ENCODE measurements around the gene CPXM2.

The CPXM2 gene

GRCh38 chr10:123858907-123859652 lies 32.5 kb downstream of the CPXM2 start:
- H3K9me3 ChIP-seq, result no peaks in the 10 kb centered on the region
- H3K27me3 ChIP-seq (ENCODE audit: low read depth), result no peaks in the 10 kb centered on the region
- H3K36me3 ChIP-seq (replicated peaks), result no peaks in the 10 kb centered on the region
- DNase-seq (ENCODE audit: low spot score in 2 of 2), result no peak
- no peaks in the 10 kb centered on the region for H3K4me1 ChIP-seq
- H3K4me3 ChIP-seq, result no peak overlapping the region
- in situ Hi-C loops (cut with MboI; ENCODE audit: low sequenced_read_pairs), result no loop called here

GRCh38 chr10:123858077-123858681 lies 33.4 kb downstream of the CPXM2 start:
- in situ Hi-C loops (cut with MboI; ENCODE audit: low sequenced_read_pairs), result no loop called here
- no peaks in the 10 kb centered on the region for H3K27me3 ChIP-seq (ENCODE audit: low read depth)
- no peak overlapping the region for H3K4me3 ChIP-seq
- no peaks in the 10 kb centered on the region for H3K4me1 ChIP-seq
- DNase-seq (ENCODE audit: low spot score in 2 of 2), result no peak
- no peaks in the 10 kb centered on the region for H3K9me3 ChIP-seq
- no peaks in the 10 kb centered on the region for H3K36me3 ChIP-seq (replicated peaks)

- no peaks in the 10 kb centered on the region for H3K4me1 ChIP-seq
- DNase-seq (ENCODE audit: low spot score in 2 of 2), result no peak
- H3K27me3 ChIP-seq (ENCODE audit: low read depth), result no peaks in the 10 kb centered on the region
- H3K4me3 ChIP-seq, result no peak overlapping the region
- H3K9me3 ChIP-seq, result no peaks in the 10 kb centered on the region
- in situ Hi-C loops (cut with MboI; ENCODE audit: low sequenced_read_pairs), result no loop called here
- no peaks in the 10 kb centered on the region for H3K36me3 ChIP-seq (replicated peaks)
Measured at GRCh38 chr10:123857616-123858015, 34.0 kb downstream of the CPXM2 start.

GRCh38 chr10:123855008-123855684 lies 36.5 kb downstream of the CPXM2 start:
- no peaks in the 10 kb centered on the region for H3K36me3 ChIP-seq (replicated peaks)
- no peaks in the 10 kb centered on the region for H3K27me3 ChIP-seq (ENCODE audit: low read depth)
- no peaks in the 10 kb centered on the region for H3K9me3 ChIP-seq
- H3K4me1 ChIP-seq, result no peaks in the 10 kb centered on the region
- no peak overlapping the region for H3K4me3 ChIP-seq
- in situ Hi-C loops (cut with MboI; ENCODE audit: low sequenced_read_pairs), result no loop called here
- no peak for DNase-seq (ENCODE audit: low spot score in 2 of 2)

GRCh38 chr10:123854498-123854897 lies 37.1 kb downstream of the CPXM2 start:
- no peak for DNase-seq (ENCODE audit: low spot score in 2 of 2)
- no peaks in the 10 kb centered on the region for H3K27me3 ChIP-seq (ENCODE audit: low read depth)
- H3K4me1 ChIP-seq, result no peaks in the 10 kb centered on the region
- in situ Hi-C loops (cut with MboI; ENCODE audit: low sequenced_read_pairs), result no loop called here
- H3K4me3 ChIP-seq, result no peak overlapping the region
- H3K9me3 ChIP-seq, result no peaks in the 10 kb centered on the region
- H3K36me3 ChIP-seq (replicated peaks), result no peaks in the 10 kb centered on the region

GRCh38 chr10:123854003-123854402 lies 37.6 kb downstream of the CPXM2 start:
- Histone ChIP-seq H3K4me3 (no peak overlapping the region), H3K9me3 (no peaks in the 10 kb centered on the region), H3K36me3 (replicated peaks) (no peaks in the 10 kb centered on the region), H3K27me3 (ENCODE audit: low read depth) (no peaks in the 10 kb centered on the region), H3K4me1 (no peaks in the 10 kb centered on the region)
- in situ Hi-C loops (cut with MboI; ENCODE audit: low sequenced_read_pairs), result no loop called here
- no peak for DNase-seq (ENCODE audit: low spot score in 2 of 2)

GRCh38 chr10:123852411-123852951 lies 39.1 kb downstream of the CPXM2 start:
- no peak for DNase-seq (ENCODE audit: low spot score in 2 of 2)
- Histone ChIP-seq H3K9me3 (no peaks in the 10 kb centered on the region), H3K36me3 (replicated peaks) (no peaks in the 10 kb centered on the region), H3K4me3 (no peak overlapping the region), H3K27me3 (ENCODE audit: low read depth) (no peaks in the 10 kb centered on the region), H3K4me1 (no peaks in the 10 kb centered on the region)
- in situ Hi-C loops (cut with MboI; ENCODE audit: low sequenced_read_pairs), result no loop called here

GRCh38 chr10:123848564-123849457 lies 42.8 kb downstream of the CPXM2 start:
- Histone ChIP-seq H3K4me1 (no peaks in the 10 kb centered on the region), H3K36me3 (replicated peaks) (no peaks in the 10 kb centered on the region), H3K9me3 (no peaks in the 10 kb centered on the region), H3K4me3 (no peak overlapping the region), H3K27me3 (ENCODE audit: low read depth) (no peaks in the 10 kb centered on the region)
- DNase-seq (ENCODE audit: low spot score in 2 of 2), result no peak
- in situ Hi-C loops (cut with MboI; ENCODE audit: low sequenced_read_pairs), result no loop called here

- Histone ChIP-seq H3K4me3 (no peak overlapping the region), H3K4me1 (no peaks in the 10 kb centered on the region), H3K36me3 (replicated peaks) (no peaks in the 10 kb centered on the region), H3K27me3 (ENCODE audit: low read depth) (no peaks in the 10 kb centered on the region), H3K9me3 (no peaks in the 10 kb centered on the region)
- in situ Hi-C loops (cut with MboI; ENCODE audit: low sequenced_read_pairs), result no loop called here
- no peak for DNase-seq (ENCODE audit: low spot score in 2 of 2)
Measured at GRCh38 chr10:123847686-123848432, 43.7 kb downstream of the CPXM2 start.

- no peaks in the 10 kb centered on the region for H3K4me1 ChIP-seq
- H3K9me3 ChIP-seq, result no peaks in the 10 kb centered on the region
- H3K4me3 ChIP-seq, result no peak overlapping the region
- DNase-seq (ENCODE audit: low spot score in 2 of 2), result no peak
- no peaks in the 10 kb centered on the region for H3K27me3 ChIP-seq (ENCODE audit: low read depth)
- H3K36me3 ChIP-seq (replicated peaks), result no peaks in the 10 kb centered on the region
- in situ Hi-C loops (cut with MboI; ENCODE audit: low sequenced_read_pairs), result no loop called here
Measured at GRCh38 chr10:123843835-123844234, 47.8 kb downstream of the CPXM2 start.

- Histone ChIP-seq H3K4me3 (no peak overlapping the region), H3K27me3 (ENCODE audit: low read depth) (no peaks in the 10 kb centered on the region), H3K9me3 (no peaks in the 10 kb centered on the region), H3K4me1 (no peaks in the 10 kb centered on the region), H3K36me3 (replicated peaks) (no peaks in the 10 kb centered on the region)
- in situ Hi-C loops (cut with MboI; ENCODE audit: low sequenced_read_pairs), result no loop called here
- DNase-seq (ENCODE audit: low spot score in 2 of 2), result no peak
Measured at GRCh38 chr10:123842692-123843385, 48.8 kb downstream of the CPXM2 start.

GRCh38 chr10:123841560-123841959 lies 50.0 kb downstream of the CPXM2 start:
- no peak for DNase-seq (ENCODE audit: low spot score in 2 of 2)
- in situ Hi-C loops (cut with MboI; ENCODE audit: low sequenced_read_pairs), result no loop called here

More at GRCh38 chr10:123841560-123841959, 50.0 kb downstream of the CPXM2 start:
- H3K4me1 ChIP-seq, result no peaks in the 10 kb centered on the region
- H3K27me3 ChIP-seq (ENCODE audit: low read depth), result no peaks in the 10 kb centered on the region
- H3K36me3 ChIP-seq (replicated peaks), result no peaks in the 10 kb centered on the region
- H3K9me3 ChIP-seq, result no peaks in the 10 kb centered on the region
- no peak overlapping the region for H3K4me3 ChIP-seq

Data from HAP-1 (cell line).